Measurements from ENCODE around the gene PRSS1. TPM values are rescaled to one million over a fixed set of nuclear protein-coding genes. Genes with fewer than 3 reads are reported as not detected.
A peak's percentile ranks its signal among the peaks of the same experiment; 100 is the strongest.

Gene PRSS1
- total RNA-seq, 1 donor from 2014 or later, result not detected

GRCh38 chr7:142791502-142791901 is 42.2 kb downstream of the PRSS1 start:
- H3K4me3 Mint-ChIP-seq, result no peak overlapping the region
- peaks cover 5% of the 10 kb centered on the region for H3K4me1 Mint-ChIP-seq
- H3K27me3 Mint-ChIP-seq (ENCODE audit: low read depth), result peaks cover 53% of the 10 kb centered on the region
- no peak for DNase-seq (ENCODE audit: low spot score in 2 of 2, unreplicated experiment in 2 of 2)
- no peaks in the 10 kb centered on the region for H3K36me3 Mint-ChIP-seq
- TF ChIP-seq CTCF (IDR thresholded peaks at IDR 0.05; ENCODE audit: unreplicated experiment), result no peak
- no peak overlapping the region for H3K27ac Mint-ChIP-seq
- H3K9me3 Mint-ChIP-seq, result no peaks in the 10 kb centered on the region

DNA sequence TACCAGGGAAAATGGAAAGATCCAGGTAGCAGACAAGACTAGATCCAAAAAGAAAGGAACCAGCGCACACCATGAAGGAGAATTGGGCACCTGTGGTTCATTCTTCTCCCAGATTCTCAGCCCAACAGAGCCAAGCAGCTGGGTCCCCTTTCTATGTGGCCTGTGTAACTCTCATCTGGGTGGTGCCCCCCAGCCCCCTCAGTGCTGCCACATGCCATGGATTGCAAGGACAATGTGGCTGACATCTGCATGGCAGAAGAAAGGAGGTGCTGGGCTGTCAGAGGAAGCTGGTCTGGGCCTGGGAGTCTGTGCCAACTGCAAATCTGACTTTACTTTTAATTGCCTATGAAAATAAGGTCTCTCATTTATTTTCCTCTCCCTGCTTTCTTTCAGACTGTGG is 42.9 kb downstream of the PRSS1 start:
- Mint-ChIP-seq H3K27me3 (ENCODE audit: low read depth) (peaks cover 59% of the 10 kb centered on the region), H3K9me3 (no peaks in the 10 kb centered on the region), H3K27ac (no peak overlapping the region), H3K4me3 (no peak overlapping the region), H3K36me3 (no peaks in the 10 kb centered on the region), H3K4me1 (peaks cover 7% of the 10 kb centered on the region)
- no peak for DNase-seq (ENCODE audit: low spot score in 2 of 2, unreplicated experiment in 2 of 2)
- no peak for TF ChIP-seq CTCF (IDR thresholded peaks at IDR 0.05; ENCODE audit: unreplicated experiment)

DNA sequence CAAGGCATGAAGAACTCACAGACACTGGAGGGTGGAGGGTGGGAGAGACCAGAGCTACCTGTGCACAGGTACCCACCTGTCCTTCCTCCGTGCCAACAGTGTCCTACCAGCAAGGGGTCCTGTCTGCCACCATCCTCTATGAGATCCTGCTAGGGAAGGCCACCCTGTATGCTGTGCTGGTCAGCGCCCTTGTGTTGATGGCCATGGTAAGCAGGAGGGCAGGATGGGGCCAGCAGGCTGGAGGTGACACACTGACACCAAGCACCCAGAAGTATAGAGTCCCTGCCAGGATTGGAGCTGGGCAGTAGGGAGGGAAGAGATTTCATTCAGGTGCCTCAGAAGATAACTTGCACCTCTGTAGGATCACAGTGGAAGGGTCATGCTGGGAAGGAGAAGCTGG is 43.3 kb downstream of the PRSS1 start:
- TF ChIP-seq CTCF (IDR thresholded peaks at IDR 0.05; ENCODE audit: unreplicated experiment), result no peak
- Mint-ChIP-seq H3K4me3 (no peak overlapping the region), H3K36me3 (no peaks in the 10 kb centered on the region), H3K4me1 (peaks cover 11% of the 10 kb centered on the region), H3K27ac (no peak overlapping the region), H3K27me3 (ENCODE audit: low read depth) (peaks cover 64% of the 10 kb centered on the region), H3K9me3 (no peaks in the 10 kb centered on the region)
- no peak for DNase-seq (ENCODE audit: low spot score in 2 of 2, unreplicated experiment in 2 of 2)

DNA sequence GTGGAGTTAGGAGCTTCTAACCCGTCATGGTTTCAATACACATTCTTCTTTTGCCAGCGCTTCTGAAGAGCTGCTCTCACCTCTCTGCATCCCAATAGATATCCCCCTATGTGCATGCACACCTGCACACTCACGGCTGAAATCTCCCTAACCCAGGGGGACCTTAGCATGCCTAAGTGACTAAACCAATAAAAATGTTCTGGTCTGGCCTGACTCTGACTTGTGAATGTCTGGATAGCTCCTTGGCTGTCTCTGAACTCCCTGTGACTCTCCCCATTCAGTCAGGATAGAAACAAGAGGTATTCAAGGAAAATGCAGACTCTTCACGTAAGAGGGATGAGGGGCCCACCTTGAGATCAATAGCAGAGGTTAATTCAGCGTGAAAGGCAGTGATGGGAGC is 43.9 kb downstream of the PRSS1 start:
- no peak for TF ChIP-seq CTCF (IDR thresholded peaks at IDR 0.05; ENCODE audit: unreplicated experiment)
- Mint-ChIP-seq H3K9me3 (no peaks in the 10 kb centered on the region), H3K36me3 (no peaks in the 10 kb centered on the region), H3K27me3 (ENCODE audit: low read depth) (peaks cover 68% of the 10 kb centered on the region), H3K4me1 (peaks cover 14% of the 10 kb centered on the region), H3K4me3 (no peak overlapping the region), H3K27ac (no peak overlapping the region)
- DNase-seq (ENCODE audit: low spot score in 2 of 2, unreplicated experiment in 2 of 2), result no peak

- peaks cover 82% of the 10 kb centered on the region for H3K27me3 Mint-ChIP-seq (ENCODE audit: low read depth)
- H3K4me3 Mint-ChIP-seq, result no peak overlapping the region
- H3K4me1 Mint-ChIP-seq, result peaks cover 14% of the 10 kb centered on the region
- H3K27ac Mint-ChIP-seq, result no peak overlapping the region
- no peak for TF ChIP-seq CTCF (IDR thresholded peaks at IDR 0.05; ENCODE audit: unreplicated experiment)
- no peak for DNase-seq (ENCODE audit: low spot score in 2 of 2, unreplicated experiment in 2 of 2)
- H3K9me3 Mint-ChIP-seq, result no peaks in the 10 kb centered on the region
- H3K36me3 Mint-ChIP-seq, result no peaks in the 10 kb centered on the region
Measured at GRCh38 chr7:142795339-142795863, 46.1 kb downstream of the PRSS1 start.

- DNase-seq (ENCODE audit: low spot score in 2 of 2, unreplicated experiment in 2 of 2), result no peak
- peaks cover 14% of the 10 kb centered on the region for H3K4me1 Mint-ChIP-seq
- H3K27me3 Mint-ChIP-seq (ENCODE audit: low read depth), result peaks cover 88% of the 10 kb centered on the region
- H3K27ac Mint-ChIP-seq, result no peak overlapping the region
- peak overlapping the region; percentile 57 for H3K4me3 Mint-ChIP-seq
- H3K36me3 Mint-ChIP-seq, result no peaks in the 10 kb centered on the region
- H3K9me3 Mint-ChIP-seq, result no peaks in the 10 kb centered on the region
- TF ChIP-seq CTCF (IDR thresholded peaks at IDR 0.05; ENCODE audit: unreplicated experiment), result no peak
Measured at GRCh38 chr7:142796001-142796500, 46.8 kb downstream of the PRSS1 start.
